HL-60 (cell line): Measurements from ENCODE around the gene EFL1.

Source experiments
- DNase-seq, 2 experiments: peaks; one replicate each; pipeline ENCODE4 v3.0.0-alpha.2; 2010 to 2020; ENCODE audit warnings: low read depth in 1 of 2, low spot score in 1 of 2
- H3K27ac ChIP-seq: fragments of 250-450 bp; sonication (Bioruptor Pico); replicated peaks from 2 replicates; pipeline ENCODE4 v1.5.1; 2020; ENCODE audit warnings: mild to moderate bottlenecking, moderate library complexity
- H3K27me3 ChIP-seq: fragments of 250-450 bp; sonication (Bioruptor Pico); 2 replicates; pipeline ENCODE4 v1.5.1; 2021; ENCODE audit warnings: mild to moderate bottlenecking, moderate library complexity; ENCODE audit not compliant: insufficient read depth, poor library complexity, severe bottlenecking
- H3K4me3 ChIP-seq: replicated peaks from 2 replicates; pipeline ENCODE4 v1.5.1; 2011; ENCODE audit warnings: mild to moderate bottlenecking, control low read depth, low read length; ENCODE audit not compliant: insufficient read depth
- CTCF ChIP-seq: IDR thresholded peaks from one replicate; pipeline ENCODE4 v1.5.1; 2011; ENCODE audit warnings: low read length, control low read depth, inconsistent platforms; ENCODE audit not compliant: insufficient read depth
- GABPA ChIP-seq: IDR thresholded peaks from 2 replicates; pipeline ENCODE4 v1.6.1; 2012; ENCODE audit warnings: low read depth
- POLR2AphosphoS5 ChIP-seq: IDR thresholded peaks from 2 replicates; pipeline ENCODE4 v1.6.1; 2012; ENCODE audit warnings: low read depth
- REST ChIP-seq: IDR thresholded peaks from 2 replicates; pipeline ENCODE4 v1.6.1; 2012; ENCODE audit warnings: low read depth; ENCODE audit not compliant: insufficient replicate concordance
- SPI1 ChIP-seq: IDR thresholded peaks from 2 replicates; pipeline ENCODE4 v1.6.1; 2012; ENCODE audit warnings: low read depth, mild to moderate bottlenecking, borderline replicate concordance

EFL1 gene

DNA sequence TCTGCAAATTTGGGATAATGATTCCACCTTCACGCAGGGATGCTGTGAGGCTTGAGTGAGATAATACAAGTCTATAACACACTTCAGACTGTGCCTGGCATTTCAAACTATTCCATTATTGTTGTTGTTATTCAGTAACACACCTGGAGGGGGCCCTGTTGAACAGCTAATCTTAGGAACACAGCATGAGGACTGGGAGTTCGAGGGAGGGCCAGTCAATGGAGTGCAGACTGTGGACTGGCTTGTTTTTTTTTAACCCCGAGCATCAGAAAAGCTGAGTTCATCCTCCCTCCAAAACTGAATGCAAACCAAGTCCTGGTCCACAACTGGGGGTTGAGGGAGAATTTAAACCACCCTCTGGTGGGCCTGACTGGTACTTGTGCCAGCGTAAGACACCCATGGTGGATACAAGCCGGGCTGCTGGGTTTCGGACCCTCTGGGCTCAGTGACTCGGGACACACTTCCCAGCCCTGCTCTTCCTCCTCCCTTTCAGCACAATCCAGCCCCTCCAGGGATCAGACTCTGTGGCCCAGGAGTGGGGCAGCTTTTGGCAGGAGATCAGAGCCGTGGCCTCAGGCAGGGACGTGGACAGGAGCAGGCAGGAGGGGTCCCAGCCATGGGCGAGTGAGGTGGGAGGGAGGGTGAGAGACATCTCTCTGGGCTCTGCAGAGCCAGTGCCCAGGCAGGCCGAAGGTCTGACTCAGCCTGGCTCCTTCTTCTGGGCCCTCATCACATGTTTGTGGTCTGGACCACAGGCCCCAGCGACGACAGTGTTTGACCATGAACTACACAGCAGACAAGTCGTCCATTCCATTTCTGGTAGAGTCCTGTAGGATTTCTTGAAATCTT is 180.4 kb downstream of the EFL1 start:
- no peaks in the 10 kb centered on the region for H3K27me3 ChIP-seq
- H3K27ac ChIP-seq: no peak overlapping the region
- H3K4me3 ChIP-seq: no peak overlapping the region
- TF ChIP-seq CTCF: no peak
- no peak for TF ChIP-seq POLR2AphosphoS5
- TF ChIP-seq GABPA: no peak
- no peak for TF ChIP-seq REST
- no peak for TF ChIP-seq SPI1
- DNase-seq: no peak

- DNase-seq: no peak
- Histone ChIP-seq H3K4me3 (no peak overlapping the region), H3K27ac (no peak overlapping the region), H3K27me3 (no peaks in the 10 kb centered on the region)
- TF ChIP-seq REST (no peak), CTCF (no peak), SPI1 (no peak), GABPA (no peak), POLR2AphosphoS5 (no peak)
Measured at GRCh38 chr15:82080774-82081173, 181.8 kb downstream of the EFL1 start.
